ELR (cell line): ENCODE measurements around the gene DCPS.
"Not testable (repeated sequence)": the region's sequence is repeated elsewhere in the genome, so short reads cannot be mapped to it uniquely, and the experiment has no call there.

ENCODE experiments used
- DNase-seq: peaks from one replicate; pipeline ENCODE4 v3.0.0-alpha.2; 2015; ENCODE audit warnings: low read depth

The DCPS gene, protein sequence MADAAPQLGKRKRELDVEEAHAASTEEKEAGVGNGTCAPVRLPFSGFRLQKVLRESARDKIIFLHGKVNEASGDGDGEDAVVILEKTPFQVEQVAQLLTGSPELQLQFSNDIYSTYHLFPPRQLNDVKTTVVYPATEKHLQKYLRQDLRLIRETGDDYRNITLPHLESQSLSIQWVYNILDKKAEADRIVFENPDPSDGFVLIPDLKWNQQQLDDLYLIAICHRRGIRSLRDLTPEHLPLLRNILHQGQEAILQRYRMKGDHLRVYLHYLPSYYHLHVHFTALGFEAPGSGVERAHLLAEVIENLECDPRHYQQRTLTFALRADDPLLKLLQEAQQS

DNA sequence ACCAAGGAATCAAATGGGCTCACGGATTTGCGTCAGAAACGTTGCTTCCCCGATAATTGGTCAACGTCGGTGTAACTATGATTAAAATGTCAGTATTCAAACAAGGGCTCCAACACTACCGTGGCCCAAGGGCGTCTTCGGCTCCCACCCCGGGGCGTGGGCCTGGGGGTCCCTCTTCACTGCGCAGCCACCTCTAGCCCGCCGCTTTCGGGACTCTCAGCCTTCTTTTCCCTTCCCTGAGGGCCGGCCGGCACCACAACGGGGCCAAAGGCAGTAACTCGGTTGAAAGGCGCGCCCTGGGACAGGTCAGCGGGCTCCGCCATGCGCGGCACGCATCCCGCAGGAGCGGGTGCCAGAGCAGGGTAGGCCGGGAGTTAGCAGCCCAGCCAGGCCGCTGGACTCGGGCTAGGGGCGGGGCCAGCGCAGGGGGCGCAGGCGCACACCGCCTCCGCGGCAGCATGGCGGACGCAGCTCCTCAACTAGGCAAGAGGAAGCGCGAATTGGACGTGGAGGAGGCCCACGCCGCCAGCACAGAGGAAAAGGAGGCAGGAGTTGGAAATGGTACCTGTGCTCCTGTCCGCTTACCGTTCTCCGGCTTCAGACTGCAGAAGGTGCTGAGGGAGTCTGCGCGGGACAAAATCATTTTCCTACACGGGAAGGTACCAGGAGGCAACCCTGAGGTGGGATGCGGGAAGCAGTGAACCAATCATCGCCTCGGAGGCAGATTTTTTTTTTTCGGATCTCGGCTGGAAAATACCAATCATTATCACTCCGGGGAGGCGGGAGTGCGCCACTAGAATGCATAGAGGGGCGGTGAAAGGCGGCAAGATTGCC is at the start of gene DCPS:
DCPS (plus strand) TSS at position 438 of the 834 bp plus-strand sequence; CDS start at position 459, 21 bp downstream.
- DNase-seq: peak; percentile 90

DNA sequence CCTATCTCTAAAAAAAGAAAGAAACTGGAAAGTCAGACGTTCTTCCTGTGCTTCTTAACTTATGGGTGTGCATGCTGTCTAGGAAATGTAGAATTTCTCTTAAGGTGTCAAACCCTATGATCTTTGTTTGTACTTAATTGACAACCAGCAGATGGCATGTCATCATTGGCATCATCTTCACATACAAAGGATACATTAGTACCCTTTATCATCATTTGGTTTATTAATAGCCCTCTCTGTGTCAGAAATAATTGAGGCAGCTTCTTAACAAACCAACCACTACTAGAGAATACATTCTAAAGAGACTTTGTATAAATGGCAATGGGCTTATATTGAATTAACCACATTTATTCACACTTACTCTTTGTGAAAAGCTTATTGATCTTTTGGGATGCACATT is 49.0 kb upstream of the DCPS start:
- no peak for DNase-seq

DNA sequence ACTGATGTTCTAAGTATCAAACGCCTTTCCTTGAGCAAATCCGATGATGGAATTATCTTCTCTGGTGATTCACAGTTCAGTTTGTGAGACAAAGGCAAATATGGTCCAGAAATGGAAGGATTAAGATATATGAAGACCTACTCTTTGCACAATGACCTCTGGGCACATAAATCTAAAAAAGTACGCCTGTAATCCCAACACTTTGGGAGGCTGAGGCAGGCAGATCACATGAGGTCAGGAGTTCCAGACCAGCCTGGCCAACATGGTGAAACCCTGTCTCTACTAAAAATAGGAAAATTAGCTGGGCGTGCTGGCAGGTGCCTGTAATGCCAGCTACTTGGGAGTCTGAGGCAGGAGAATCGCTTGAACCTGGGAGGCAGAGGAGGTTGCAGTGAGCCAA is 48.4 kb upstream of the DCPS start:
- DNase-seq: not testable (repeated sequence)

DNA sequence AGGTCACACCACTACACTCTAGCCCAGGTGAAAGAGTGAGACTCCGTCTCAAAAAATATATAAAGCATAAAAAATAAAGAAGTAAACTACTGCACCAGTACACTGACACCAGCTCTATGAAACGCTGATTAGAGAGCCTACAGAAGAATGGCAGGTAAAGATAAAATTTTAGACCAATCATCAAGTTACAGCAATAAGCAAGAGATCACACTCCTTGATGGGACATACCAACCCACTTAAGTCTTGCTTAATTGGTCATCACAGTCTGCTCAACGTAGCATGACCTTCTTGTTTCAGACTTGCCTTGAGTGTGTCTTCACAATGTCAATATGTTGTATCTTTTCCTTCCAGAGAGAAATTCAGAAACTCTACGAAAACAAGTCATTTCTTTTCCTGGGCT is 47.6 kb upstream of the DCPS start:
- no peak for DNase-seq

DNA sequence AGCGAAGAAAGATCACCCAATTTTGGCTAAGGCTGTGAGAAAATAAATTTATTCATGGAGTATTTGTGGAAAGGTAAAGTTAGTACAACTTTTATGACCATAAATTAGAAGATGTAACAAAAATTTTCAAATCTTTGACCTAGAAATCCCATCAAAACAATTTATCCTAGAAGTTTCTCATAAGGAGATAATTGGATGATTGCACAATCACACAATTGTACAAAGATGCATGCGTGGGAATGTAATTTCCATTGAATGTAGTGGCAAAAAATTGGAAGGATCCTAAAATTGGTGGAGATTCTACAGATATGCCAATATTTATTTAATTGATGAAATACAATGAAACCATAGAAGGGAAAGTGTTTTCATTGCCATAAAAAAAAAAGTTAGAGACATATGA is 46.7 kb upstream of the DCPS start:
- DNase-seq: no peak

DNA sequence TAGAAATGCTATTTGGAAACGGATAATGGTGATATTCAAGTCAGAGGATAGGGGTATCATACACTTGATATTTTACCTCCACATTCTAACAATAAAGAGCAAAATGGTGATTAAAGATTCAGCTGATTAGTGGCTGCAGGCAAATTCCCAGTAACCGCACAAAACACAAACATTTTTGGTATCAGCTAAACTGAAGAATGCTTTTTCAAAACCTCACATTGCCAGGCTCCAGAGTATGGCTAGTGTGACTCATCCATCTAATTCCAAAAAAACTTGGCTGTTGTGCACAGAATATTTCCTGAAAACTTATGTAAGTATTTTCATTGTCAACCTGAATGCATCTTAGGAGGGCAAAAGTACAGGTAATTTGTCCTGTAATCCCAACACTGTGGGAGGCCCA is 46.1 kb upstream of the DCPS start:
- peak; percentile 73 for DNase-seq

DNA sequence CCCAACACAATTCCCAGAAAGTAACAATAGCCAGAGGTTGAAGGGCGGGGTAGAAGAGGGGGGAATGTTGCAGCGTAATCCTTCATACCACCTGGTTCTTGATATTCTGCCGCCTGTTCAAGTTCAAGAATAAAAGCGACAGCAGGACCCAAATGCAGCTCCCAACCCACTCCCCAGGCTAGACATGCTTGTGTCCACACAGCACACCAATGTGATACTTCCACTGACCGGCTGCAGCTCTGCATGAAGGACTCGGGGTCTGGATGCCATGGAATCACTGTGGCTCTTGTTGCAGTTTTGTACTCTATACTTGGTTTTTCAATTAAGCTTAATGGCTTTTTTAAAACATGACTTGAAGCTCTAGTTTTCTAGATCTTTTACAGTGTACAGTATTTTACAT is 41.6 kb upstream of the DCPS start:
- no peak for DNase-seq

DNA sequence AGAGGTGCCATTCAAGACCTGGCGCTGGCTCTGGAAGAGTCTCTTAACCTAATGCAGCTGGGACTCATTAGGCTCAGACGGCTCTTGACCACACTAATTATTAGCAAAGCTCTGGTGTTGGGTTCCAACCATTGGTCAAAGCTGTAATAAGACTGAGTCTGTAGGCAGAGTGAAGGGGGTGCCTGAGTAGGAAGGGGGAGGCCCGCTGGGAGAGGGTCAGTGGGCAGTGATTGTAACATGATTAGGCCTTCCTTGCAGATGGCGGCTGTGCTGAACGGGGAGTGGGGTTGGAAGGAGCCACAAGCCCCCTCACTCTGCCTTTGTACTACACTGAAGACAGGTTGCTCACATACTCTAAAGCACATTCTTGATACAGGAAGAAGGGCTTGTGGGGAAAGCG is 40.4 kb upstream of the DCPS start:
- DNase-seq: no peak

DNA sequence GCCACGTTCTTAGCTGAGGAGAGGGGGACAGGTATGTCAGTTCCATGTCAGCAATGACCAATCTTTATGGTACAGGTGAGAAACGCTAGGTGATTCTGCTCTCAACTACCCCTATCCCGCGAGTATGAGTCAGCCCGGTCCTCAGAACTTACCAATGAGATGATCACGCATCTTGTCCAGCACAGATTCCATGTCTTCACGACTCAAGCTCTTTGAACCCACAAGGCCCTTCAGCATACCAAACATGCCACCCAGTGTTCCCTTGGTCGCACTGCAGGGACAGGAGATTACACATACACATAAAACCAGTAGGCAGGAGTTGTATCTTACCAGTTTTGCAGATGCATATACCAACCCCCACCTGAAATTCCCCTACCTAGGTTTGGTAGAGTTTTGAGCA is 38.0 kb upstream of the DCPS start:
- peak; percentile 19 for DNase-seq

DNA sequence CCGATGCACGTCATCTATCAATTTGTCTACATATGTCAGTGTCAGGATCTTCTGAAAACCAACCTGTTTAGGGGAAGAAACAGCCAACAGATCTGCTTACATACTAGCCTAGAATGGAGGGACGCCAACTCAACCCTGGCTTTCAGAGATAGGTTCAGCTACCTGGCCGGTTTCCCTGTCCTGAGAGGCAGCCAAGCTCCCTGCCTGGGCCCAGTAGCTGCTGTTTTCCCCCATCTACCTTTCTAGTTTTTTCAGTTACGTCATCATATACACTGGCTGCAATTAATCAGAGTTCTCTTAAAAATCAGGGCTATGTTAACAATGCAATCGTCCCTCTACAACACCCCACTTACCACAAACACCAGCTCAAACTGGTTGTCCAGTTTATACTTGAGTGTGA is 36.2 kb upstream of the DCPS start:
- no peak for DNase-seq

DNA sequence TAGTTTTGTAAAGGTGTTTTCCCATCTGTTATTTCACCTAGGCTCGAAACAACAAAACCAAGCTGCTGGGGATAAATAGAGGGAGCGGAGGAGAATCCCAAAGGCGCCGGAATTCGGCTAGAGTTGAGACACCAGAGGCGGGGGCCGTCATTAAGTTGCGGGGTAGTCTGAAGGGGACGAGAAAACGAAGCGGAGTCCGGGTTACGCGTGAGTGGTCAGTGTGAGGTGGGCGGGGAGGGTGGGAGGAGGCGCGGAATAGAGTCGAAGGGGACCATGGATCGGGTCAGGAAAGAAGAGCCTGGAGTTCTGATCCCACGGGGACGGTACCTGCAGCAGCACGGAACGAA is 35.5 kb upstream of the DCPS start:
- peak; percentile 67 for DNase-seq

DNA sequence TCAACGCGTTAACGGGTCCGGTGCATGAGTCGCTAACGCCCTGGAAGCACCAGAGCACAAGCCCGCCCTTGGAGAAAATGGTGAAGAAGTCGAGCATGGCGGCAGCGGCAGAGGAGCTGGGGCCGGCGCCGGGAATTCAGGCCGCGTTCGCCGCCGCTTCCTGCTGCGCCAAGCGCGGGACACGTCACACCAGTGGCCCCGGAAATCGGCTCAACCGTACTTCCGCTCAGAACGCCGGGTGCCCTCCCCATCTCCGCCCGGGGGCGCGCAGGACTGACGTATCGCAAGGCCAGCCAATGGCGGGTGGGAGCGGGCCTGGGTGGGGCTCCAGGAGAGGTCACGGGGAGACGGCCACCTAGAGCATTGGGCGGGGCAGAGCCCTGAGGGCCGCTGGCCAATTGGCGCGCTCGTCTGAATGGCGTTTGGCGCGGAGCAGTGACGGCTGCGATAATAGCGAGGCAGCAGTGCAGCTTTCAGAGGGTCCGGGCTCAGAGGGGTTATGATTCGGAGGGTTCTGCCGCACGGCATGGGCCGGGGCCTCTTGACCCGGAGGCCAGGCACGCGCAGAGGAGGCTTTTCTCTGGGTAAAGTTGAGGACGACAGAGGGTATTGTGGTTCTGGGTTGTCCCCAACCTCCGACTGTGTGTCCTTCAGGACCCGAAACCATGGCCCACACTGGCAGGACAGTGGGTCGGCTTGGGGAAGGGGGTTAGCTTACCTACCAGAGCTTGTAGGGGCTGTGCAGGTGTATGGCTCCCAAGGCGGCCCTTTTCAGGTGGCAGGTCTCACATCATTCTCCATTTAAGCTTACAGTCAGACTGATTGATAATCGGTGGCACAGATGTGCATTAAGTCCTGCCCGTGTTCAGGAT is 34.9 kb upstream of the DCPS start, which contains the start of the genes FOXRED1 and SRPRA:
FOXRED1 (plus strand) TSS at position 447 of the 872 bp plus-strand sequence; CDS start at position 500, 53 bp downstream.
SRPRA (minus strand) TSS at position 188 of the 872 bp plus-strand sequence; CDS start at position 97, 91 bp downstream.
- DNase-seq: peak; percentile 99

DNA sequence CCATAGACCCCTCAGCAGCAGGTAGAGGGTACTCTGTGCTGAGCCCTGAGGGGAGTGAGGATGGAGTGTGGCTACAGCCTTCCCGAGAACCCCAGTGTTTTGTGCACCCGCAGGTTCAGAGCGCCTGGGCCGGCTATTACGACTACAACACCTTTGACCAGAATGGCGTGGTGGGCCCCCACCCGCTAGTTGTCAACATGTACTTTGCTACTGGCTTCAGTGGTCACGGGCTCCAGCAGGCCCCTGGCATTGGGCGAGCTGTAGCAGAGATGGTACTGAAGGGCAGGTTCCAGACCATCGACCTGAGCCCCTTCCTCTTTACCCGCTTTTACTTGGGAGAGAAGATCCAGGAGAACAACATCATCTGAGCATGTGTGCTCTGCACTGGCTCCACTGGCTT is 26.5 kb upstream of the DCPS start:
- DNase-seq: no peak

DNA sequence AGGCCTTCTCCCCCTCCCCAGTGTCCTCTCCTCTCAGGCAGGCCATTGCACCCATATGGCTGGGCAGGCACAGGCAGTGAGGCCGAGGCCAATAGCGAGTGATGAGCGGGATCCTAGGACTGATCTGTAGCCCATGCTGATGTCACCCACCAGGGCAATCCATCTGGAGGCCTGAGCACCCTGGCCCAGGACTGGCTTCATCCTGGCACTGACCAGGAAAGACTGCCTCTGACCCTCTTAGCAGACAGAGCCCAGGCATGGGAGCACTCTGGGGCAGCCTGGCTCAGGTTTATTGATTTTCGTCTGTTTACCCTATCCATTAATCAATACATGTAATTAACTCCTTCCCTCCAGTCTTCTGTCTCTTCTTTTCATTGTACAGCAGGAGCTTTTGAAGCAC is 26.1 kb upstream of the DCPS start:
- no peak for DNase-seq

DNA sequence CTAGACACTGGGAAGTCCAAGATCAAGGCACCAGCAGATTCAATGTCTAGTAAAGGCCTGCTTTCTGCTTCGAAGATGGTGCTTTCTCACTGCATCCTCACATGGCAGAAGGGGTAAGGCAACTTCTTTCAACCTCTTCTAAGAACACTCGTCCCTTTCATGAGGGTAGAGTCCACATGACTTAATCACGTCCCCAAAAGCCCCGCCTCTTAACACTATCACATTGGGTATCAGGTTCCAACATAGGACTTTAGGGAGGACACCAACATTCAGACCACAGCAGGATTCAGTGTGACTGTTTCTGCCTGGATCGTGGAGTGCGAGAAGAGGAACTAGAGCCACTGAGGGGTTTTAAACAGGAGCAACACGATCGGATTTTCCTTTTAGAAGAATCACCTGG is 24.7 kb upstream of the DCPS start:
- no peak for DNase-seq

DNA sequence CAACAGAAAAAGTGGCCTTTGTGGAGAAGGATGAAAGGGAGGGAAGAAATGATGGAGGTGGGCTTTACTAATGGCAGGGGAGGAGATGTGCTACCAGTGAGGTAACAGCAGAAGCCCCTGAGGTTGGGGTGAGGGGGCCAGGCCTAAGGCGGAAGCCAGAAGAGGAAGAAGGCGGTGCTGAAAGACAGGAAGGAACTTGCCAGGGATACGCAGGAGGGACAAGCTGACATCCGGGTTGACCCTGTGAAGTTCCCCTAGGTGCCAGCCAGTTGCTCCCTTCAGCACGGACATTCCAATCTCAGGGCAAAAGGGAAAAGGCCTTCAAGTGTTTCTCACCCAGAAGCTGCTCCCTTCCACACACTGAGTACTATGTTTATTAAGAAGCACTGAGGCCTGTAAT is 23.3 kb upstream of the DCPS start:
- DNase-seq: no peak

DNA sequence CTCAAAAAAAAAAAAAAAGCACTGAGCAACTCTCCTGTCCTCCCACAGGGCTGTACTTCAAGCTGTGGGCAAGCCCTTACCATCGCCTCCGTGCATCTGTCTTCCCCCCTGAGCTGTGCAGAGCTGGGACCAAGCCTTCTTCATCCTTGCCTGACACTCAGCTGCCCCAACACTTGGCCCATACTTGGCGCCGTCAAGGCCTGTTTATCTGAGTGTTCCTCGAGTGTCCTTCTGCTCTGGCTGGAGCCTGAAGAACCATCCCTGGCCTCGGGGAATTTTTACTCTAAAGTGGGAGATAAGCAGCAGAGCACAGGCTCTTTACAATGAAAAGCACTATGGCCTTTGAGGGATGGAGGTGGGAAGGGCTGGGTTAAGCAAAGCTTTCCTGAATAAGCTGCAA is 22.6 kb upstream of the DCPS start:
- no peak for DNase-seq

DNA sequence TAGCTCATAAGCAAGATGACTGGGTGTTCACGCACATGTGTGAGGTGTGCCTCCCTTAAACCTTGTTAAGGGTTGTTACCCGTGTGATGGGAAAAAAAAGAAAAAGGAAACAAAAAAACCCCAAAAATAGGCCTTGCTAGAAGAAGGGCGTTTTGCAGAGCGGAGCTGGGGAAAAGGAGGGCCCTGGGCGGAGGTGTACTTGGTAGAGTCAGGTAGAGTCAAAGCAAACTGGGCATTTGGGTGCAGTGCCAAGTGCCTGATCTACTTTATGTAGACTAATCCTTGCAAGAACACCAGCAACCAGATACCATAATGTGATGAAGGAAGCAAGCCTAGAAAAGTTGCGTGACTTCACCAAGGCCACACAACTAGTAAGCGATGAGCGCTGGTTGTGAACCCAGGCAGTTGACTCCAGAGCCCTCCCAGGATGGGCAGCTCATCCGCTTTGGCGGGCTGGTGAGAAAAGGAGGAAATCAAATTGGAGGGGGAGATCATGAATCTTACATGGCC is 22.1 kb upstream of the DCPS start:
- DNase-seq: no peak

DNA sequence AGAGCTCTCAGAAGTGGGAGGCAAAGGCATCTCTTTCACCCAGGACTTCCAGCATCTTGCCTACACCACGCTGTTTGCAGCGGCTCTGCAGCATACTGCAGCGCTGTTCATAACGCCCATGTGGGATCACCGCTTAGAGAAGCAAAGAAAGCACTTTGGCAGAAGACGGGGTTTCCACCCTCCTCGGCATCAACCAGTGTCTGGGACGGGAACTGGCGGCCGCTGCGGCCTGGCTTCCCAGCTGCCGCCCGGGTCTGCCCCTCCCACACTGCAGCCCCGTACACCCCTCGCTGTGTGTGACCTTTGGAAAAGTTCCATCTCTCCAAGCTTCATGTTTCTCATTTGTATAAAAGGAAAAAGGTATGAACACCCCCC is 21.5 kb upstream of the DCPS start:
- peak; percentile 40 for DNase-seq

DNA sequence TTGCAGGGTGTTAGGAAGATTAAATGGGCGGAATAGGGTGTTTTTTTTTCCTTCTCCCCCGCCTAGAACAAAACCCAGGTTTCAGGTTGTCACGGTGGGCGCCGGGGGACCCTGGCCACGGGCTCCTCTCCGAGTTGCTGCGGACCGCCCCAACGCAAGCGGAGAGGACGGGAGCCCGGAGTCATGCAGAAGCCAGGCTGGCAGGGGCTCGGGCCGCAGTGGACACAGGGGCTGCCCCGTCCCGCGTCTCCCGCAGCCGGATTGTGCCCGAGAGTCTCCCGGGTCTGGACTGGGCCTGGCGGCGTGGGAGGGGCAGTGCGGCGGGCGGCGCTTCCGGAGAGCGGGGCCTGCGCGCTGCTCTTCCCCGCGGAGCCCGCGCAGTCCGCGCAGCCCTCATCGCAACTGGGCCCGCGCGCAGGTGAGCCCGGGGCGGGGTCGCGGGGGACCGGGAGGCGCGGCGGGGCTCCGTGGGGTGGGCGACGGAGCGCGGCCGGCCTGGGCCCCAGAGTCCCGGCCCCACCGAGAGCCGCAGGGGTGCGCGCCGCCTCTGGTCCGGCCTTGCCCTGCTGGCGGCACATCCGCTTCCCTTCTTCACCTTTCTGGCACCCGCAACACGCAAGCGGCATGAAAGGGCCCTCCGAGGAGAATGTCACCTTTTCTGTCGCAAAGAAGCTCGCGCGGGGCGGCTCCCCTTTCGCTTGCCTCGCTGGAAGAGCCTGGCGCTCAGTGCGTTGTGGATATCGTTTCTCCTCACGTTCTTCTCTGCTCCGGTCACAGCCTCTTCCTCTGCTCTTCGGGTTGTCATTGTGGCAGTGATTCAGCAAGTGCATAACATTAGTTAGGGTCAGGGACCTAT is 20.9 kb upstream of the DCPS start, which contains the start of gene TIRAP:
TIRAP (plus strand) TSS at position 358 of the 856 bp plus-strand sequence. CDS start 7,802 bp downstream, outside the sequence.
- DNase-seq: peak; percentile 66

DNA sequence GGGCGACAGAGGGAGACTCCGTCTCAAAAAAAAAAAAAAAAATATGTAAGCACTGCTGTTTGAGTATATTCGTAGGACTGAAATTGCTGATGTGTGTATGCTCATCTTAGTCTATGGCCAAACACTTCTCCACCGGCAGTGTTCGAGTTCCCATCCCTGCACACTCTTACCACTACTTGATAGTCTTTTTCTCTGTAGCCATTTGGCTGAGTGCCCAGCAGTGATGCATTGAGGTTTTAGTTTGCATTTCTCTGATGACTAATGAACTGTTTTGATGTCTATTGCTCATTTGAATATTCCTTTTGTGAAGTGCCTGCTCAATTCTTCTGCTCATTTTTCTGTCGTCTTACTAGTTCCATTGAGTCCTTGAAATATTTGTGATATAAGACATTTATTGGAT is 19.0 kb upstream of the DCPS start:
- peak; percentile 97 for DNase-seq
